GM12891 (cell line): ENCODE data around the gene ZSCAN22.
"Not testable (repeated sequence)": the region's sequence is repeated elsewhere in the genome, so short reads cannot be mapped to it uniquely, and the experiment has no call there.

ENCODE experiments used
- DNase-seq: peaks from one replicate; pipeline ENCODE4 v3.0.0; 2011; ENCODE audit warnings: low spot score; ENCODE audit not compliant: insufficient read length
- FAIRE-seq: peaks from 2 replicates; lab custom pipeline; 2011; peaks lifted over from hg19 to GRCh38; lab: Jason Lieb, UNC
- PAX5 ChIP-seq: IDR thresholded peaks from 2 replicates; pipeline ENCODE4 v1.6.1; 2011; ENCODE audit warnings: low read length, moderate library complexity, mild to moderate bottlenecking; ENCODE audit not compliant: insufficient read depth, severe bottlenecking
- POLR2A ChIP-seq: IDR thresholded peaks from 2 replicates; pipeline ENCODE4 v1.6.1; 2011; ENCODE audit warnings: low read depth, low read length, control low read depth
- POLR2AphosphoS5 ChIP-seq: IDR thresholded peaks from 2 replicates; pipeline ENCODE4 v1.6.1; 2011; ENCODE audit warnings: low read depth, low read length, control low read depth
- POU2F2 ChIP-seq: IDR thresholded peaks from 2 replicates; pipeline ENCODE4 v1.6.1; 2011; ENCODE audit warnings: low read depth, mild to moderate bottlenecking, control low read depth, low read length, moderate library complexity
- SPI1 ChIP-seq: IDR thresholded peaks from 2 replicates; pipeline ENCODE4 v1.6.1; 2011; ENCODE audit warnings: low read depth, low read length, control low read depth
- TAF1 ChIP-seq: IDR thresholded peaks from 2 replicates; pipeline ENCODE4 v1.6.1; 2011; ENCODE audit warnings: low read depth, low read length, control low read depth

Gene ZSCAN22

GRCh38 chr19:58334691-58335249 is 8.0 kb downstream of the ZSCAN22 start:
- FAIRE-seq (no peak), DNase-seq (no peak)
- TF ChIP-seq POLR2A = no peak
- no peak for TF ChIP-seq SPI1
- no peak for TF ChIP-seq POU2F2
- no peak for TF ChIP-seq POLR2AphosphoS5
- no peak for TF ChIP-seq PAX5
- no peak for TF ChIP-seq TAF1

GRCh38 chr19:58335630-58336029 is 8.8 kb downstream of the ZSCAN22 start:
- FAIRE-seq (no peak), DNase-seq (no peak)
- no peak for TF ChIP-seq TAF1
- no peak for TF ChIP-seq SPI1
- TF ChIP-seq POU2F2 = no peak
- TF ChIP-seq POLR2A = no peak
- TF ChIP-seq PAX5 = no peak
- no peak for TF ChIP-seq POLR2AphosphoS5

- DNase-seq (no peak), FAIRE-seq (no peak)
- TF ChIP-seq PAX5 = no peak
- TF ChIP-seq TAF1 = no peak
- no peak for TF ChIP-seq POLR2AphosphoS5
- no peak for TF ChIP-seq SPI1
Measured at GRCh38 chr19:58336216-58336615, 9.4 kb downstream of the ZSCAN22 start.

GRCh38 chr19:58336820-58337219 is 10.0 kb downstream of the ZSCAN22 start:
- FAIRE-seq (no peak), DNase-seq (no peak)
- TF ChIP-seq PAX5 (no peak), TAF1 (no peak), POLR2A (no peak), POU2F2 (no peak), POLR2AphosphoS5 (no peak), SPI1 (no peak)

GRCh38 chr19:58338336-58338735 is 11.5 kb downstream of the ZSCAN22 start:
- no peak for FAIRE-seq

GRCh38 chr19:58338825-58339558 is 12.2 kb downstream of the ZSCAN22 start:
- TF ChIP-seq POLR2AphosphoS5 (no peak), PAX5 (no peak), POU2F2 (no peak), POLR2A (no peak), SPI1 (no peak), TAF1 (no peak)
- DNase-seq (no peak), FAIRE-seq (no peak)

More at GRCh38 chr19:58338336-58338735, 11.5 kb downstream of the ZSCAN22 start:
- no peak for DNase-seq
- TF ChIP-seq PAX5 (no peak), TAF1 (no peak), POU2F2 (no peak), POLR2AphosphoS5 (no peak), SPI1 (no peak), POLR2A (no peak)

GRCh38 chr19:58345558-58345957 is 18.8 kb downstream of the ZSCAN22 start:
- no peak for DNase-seq
- no peak for TF ChIP-seq POLR2A
- TF ChIP-seq SPI1 = no peak
- no peak for TF ChIP-seq PAX5
- TF ChIP-seq POLR2AphosphoS5 = no peak
- no peak for FAIRE-seq

GRCh38 chr19:58346961-58347929 is 20.5 kb downstream of the ZSCAN22 start:
- peak; percentile 66 for DNase-seq
- no peak for FAIRE-seq
- TF ChIP-seq POLR2AphosphoS5 (no peak), SPI1 (no peak), TAF1 (no peak)

GRCh38 chr19:58348080-58348479 is 21.3 kb downstream of the ZSCAN22 start:
- DNase-seq, FAIRE-seq: not testable (repeated sequence)

GRCh38 chr19:58349590-58349989 is 22.8 kb downstream of the ZSCAN22 start:
- no peak for DNase-seq
- no peak for FAIRE-seq
- TF ChIP-seq POLR2AphosphoS5 (no peak), TAF1 (no peak), SPI1 (no peak), PAX5 (no peak), POU2F2 (no peak), POLR2A (no peak)
